HG03045 (cell line): ENCODE results near the gene GLB1L2.
"Not testable (repeated sequence)": the region's sequence is repeated elsewhere in the genome, so short reads cannot be mapped to it uniquely, and the experiment has no call there.

Experiments used
- ATAC-seq: cut with Tn5 transposase; IDR thresholded peaks from one replicate; pipeline ENCODE4 v1.9.1; 2021; ENCODE audit warnings: mild to moderate bottlenecking, moderate library complexity; ENCODE audit not compliant: unreplicated experiment

GLB1L2 gene

DNA sequence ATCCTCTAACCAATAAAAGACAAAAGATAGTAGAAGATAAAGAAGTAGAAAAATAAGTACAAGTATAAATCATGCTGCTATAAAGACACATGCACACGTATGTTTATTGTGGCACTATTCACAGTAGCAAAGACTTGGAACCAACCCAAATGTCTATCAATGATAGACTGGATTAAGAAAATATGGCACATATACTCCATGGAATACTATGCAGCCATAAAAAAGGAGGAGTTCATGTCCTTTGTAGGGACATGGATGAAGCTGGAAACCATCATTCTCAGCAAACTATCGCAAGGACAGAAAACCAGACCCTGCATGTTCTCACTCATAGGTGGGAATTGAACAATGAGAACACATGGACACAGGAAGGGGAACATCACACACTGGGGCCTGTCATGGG lies 10.4 kb upstream of the GLB1L2 start:
- not testable (repeated sequence) for ATAC-seq

DNA sequence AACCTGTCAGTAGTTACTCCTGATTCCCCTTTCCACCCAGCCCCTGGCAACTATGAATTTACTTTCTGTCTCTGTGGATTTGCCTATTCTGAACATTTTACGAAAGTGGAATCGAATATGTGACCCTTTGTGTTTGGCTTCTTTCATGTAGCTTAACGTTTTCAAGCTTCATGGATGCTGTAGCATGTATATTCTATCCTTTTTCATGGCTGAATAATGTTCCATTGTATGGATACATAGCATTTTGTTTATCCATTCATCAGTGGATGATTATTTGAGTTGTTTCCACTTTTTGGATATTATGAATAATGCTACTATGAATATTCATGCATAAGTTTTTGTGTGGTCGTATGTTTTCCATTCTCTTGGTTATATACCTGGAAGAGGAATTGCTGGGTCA lies 9.2 kb upstream of the GLB1L2 start:
- no peak for ATAC-seq

DNA sequence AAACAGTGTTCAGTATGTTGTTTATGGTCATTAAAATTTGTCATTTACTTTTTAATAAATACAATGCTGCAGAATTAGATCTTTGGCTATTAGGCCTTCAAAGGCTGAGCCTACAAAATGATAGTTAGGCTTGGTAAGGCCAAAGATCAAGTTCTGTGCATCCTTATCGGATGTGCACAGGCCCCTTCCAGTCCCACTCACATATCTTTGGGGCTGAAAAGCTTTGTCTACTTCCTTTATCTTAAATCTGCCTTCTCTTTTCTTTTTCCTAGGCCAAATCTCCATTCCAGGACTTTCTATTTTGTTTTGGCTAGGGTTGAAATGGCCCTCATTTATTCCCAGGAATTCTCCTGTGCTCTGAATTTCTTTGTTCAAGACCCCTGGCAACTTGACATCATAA lies 3.4 kb upstream of the GLB1L2 start:
- ATAC-seq = no peak

DNA sequence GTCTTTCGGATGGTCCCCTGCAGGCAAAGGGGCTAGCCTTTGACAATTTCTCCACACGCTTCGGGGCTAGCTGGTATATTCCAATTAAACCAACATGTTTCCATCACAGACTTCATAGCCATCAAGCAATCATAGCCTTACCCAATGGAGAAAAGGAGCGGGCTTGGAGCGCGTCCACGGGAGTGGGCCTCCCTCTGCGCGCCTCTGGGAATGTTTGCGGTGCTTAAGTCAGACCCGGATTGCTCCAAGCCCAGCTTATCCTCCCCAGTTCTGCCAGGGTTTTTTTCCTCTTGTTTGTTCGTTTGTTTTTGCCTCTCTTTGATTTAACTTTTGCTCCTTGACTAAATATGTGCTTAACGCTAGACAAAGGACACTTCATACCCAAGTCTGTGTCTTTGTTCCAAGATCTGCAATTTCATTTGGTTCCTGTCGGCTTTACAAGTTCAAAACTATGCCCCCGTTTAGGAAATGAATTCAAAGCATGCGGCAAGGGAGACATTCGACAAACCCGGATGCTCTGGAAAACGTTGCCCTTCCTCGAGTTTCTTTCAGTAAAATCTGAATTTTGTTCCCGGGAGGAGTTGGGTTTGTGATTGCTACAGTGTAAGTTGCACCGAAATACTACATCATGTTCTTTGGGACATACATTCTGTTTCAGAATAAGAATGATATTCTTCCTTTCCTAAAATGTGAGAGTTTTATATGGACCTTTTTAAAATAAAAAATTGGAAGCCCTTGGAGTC lies 1.0 kb upstream of the GLB1L2 start:
- no peak for ATAC-seq

DNA sequence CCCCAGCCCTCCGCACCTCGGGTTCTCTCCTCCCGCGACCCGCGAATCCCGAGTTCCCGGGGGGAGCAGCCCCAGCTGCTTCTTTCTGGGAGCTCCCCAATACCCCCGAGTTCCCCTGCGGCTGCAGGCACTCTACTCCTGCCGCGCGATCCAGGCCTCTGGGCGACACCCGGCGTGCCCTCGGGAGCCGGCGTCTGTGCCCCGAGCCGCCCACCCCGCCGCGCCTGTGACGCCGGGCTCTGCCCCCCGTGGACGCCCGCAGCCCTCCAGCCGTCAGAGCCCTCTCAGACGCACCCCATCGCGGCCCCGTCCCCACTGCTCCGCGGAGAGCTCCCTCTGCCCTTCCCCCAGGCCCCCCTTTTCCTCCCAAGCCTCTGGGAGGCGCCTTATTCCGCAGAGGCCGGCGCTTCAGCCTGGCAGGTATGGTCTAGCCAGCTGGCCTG lies 422 bp downstream of the GLB1L2 start:
- peak; percentile 22 for ATAC-seq

DNA sequence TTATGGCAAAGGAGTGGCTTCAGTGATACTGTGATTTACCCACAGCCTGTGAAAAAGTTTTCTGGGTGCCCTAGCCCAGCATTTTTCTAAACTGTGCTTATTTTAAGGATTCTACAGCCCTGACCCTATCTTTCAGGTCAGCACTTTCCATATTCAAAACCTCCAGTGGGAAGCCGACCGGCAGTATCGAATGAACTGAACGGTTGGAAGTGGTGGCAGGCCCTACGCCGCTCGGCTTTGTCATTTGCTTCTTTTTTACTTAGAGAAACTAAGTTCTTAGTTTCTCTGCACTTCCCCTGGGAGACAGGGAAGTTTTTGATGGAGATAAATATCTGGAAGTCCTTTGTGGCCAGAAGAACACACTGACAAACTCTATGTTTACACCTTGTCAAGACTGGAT lies 994 bp downstream of the GLB1L2 start:
- ATAC-seq = no peak

DNA sequence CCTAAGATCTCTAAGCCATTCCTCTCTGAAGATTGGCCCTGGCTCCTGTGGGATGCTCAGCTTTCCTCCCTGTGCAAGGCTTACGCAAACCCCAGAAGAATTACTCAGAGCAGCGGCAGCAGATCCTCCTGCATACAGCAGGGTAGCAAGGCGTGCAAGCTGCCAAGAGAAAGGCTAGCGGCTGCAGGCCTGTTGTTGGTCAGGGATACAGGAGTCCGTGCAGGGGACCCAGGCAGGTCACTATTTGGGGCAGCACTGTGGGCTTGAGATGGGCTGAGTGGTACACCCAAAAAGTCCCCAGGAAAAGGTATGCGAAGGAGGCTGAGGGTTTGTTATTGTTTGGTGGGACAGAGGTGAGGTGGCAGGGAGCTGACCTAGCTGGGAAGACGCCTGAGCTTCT lies 1.5 kb downstream of the GLB1L2 start:
- ATAC-seq = no peak

DNA sequence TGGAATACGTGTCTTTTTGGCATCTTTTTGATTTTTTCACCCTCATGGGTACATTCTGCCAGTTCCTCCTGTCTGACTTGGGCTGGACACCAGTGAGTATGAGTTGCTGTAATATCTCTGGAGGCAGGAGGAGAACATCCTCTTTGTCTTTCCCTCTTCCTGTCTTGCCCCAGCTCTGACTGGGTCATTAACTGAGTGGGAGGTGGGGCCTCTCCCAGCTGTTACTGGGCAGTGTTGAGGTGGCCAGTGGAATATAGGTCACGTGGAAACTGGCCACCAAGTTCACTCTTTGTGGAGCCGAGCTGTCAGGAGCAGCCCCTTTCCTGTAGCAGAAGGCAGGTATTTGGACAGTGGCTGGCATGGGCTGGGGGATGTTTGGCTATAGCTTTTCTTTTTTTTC lies 2.2 kb downstream of the GLB1L2 start:
- no peak for ATAC-seq

DNA sequence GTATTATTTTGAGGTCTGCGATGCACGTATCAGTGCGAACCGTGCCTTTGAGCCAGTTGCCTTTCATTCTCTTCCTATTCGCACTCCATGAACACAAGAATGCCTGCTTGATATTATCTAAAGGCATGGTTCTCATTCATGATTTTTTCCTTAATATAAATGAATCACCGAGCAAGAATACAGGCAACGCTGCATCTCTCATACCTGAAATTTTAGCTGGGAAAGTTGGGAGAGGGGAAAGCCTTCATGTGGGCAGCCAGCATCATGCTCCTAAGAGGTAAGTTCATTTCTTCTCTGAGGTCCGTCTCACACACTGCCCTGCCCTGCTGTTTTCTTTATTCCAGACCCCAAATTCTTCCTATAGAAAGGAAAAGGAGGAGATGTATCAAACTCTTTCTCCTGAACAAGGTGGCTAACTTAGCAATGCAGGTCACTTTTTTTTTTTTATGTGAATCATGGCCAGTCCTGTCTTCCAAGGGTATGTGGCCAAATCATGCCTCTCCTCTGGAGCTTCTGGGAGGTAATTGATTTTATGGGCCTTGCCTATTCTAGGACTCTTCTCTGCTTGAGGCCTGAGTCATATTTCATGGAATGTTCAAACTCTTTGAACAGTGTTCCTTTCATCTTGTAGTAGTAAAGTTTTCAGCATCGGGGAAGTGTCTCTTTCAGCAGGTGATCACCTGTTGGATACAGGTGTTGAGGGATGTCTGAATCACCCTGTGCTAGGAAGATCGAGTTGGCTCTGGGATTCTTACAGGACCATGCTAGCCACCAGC lies 3.2 kb downstream of the GLB1L2 start:
- ATAC-seq = no peak

DNA sequence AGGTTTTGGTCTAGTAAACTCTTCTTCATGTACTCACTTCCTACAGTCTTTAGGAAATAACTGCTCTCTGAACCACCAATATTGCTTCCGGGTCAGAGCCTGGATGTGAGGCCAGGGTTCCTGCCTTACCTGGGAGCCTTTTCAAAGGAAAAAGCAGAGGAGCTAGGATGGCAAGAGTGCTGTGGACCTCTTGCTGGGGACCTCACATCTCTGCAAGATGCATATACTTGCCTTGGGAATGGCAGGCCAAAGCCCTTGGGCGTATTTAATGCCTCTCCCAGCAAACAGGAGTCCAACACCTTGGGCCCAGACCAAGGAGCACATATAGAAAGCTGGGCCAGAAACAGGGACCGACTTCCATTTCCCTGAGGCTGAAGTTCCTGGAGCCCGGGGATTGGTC lies 5.3 kb downstream of the GLB1L2 start:
- no peak for ATAC-seq

DNA sequence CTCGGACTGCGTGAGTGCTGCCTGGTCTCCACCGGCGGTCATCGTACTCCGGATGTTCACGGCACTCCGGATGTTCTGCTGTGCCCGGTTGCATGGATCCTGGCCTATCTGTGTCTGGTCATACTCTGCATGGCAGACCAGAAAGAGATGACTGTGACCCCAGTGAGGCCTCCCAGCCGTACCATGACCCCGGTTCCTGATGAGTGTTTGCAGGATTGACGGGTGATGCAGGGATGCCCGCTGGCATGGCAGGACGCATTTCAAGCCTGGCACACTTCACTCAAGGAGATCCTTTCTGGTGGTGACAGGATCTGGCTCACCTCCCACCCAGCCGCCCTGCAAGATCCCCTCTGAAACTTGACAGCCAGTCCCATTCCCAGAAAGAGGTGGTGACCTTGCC lies 6.3 kb downstream of the GLB1L2 start:
- ATAC-seq = no peak

DNA sequence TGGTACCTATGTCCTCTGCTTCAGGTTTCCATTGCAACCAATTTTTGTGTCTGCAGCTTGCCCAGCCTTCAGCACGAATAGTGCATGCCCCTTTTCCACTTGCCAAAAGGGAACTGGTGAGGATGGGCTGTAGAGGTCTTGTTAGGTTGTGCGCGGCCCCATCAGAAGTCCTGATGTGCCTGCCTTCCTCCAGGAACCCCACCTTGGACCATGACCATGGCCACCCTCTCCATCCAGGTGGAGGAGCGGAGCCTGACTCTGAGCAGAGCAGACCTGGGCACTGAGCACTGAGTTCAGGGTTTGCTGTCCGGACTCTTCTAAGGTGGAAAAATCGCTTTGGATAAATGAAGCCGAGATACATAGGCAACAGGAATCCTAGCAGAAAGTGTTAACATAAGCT lies 6.9 kb downstream of the GLB1L2 start:
- ATAC-seq = no peak

DNA sequence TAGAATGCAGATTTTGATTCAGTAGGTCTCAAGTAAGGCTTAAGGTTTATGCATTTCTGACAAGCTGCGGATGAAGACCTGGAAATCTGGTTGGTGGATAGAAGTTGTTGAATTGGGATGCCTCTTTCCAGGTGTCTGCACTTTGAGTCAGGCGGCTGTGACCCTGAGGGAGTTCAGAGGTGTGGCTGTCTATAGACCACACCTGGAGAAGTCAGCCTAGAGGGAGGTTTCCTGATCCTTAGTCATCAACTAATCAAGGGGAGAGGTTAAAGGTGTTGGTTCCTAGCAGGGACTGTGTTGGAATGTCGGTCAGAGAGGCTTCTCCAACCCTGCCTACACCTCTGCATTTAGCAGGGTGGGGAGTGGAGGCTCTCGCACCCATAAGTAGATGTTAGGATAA lies 8.0 kb downstream of the GLB1L2 start:
- no peak for ATAC-seq

DNA sequence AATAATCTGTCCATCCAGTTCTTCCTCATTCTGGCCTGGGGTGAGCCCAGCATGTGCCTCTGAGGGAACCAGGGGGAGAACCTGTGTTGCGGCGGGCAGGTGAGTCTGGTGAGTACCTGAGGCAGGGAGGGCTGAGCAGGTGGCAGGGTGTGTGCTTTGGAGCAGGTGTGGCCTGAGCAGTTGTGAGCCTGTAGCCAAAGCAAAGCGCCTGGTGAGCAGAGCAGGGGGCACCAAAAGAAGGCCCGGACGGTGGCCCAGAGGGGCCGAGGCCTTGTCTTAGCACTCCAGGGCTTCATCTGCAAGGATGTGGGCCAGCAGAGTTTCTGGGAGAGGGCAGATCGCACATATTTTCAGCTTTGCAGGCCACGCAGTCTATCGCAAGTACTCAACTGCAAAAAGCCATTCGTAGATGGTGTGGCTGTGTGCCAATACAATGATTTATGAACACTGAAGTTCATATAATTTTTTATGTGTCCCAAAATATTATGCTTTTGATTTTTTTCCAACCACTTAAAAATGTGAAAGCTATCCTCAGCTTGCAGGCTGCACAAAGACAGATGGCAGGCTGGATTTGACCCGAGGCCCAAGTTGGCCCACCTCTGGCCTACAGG lies 8.7 kb downstream of the GLB1L2 start:
- no peak for ATAC-seq

DNA sequence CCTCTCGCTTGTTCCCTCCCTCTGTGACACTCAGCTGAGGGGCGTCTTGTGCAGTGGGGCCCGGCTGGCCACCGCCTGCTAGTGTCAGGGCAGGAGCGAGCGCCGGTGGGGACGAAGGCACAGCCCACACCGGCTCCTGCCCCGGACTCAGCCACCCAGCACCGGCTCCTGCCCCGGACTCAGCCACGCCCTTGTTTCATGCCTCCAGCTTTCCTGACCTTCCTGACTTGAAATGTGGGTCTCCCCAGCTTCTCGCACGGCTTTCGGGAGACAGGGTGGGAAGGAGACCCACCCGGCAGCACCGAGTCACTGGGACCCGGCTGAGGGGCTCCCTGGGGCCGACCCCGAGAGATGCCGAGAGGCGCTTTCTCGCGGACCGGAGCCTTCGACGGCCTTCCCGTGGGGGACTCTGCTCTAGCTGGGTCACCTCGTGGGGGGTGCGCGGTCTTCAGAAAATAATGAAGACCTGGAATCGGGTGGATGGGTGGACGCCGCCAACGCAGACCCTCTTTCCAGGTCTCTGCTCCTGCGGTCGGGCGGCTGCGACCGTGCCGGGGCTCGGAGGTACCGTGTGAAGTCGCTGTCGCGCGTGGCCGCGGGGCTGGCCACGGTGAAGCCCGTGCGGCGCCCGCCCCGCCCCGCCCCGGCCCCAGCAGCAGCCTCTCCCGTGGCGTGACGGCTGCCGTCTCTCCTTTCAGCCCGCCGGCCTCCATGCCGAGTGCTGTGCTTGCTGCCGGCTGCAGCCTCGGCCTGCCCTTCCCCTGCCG lies 10.2 kb downstream of the GLB1L2 start:
- no peak for ATAC-seq

DNA sequence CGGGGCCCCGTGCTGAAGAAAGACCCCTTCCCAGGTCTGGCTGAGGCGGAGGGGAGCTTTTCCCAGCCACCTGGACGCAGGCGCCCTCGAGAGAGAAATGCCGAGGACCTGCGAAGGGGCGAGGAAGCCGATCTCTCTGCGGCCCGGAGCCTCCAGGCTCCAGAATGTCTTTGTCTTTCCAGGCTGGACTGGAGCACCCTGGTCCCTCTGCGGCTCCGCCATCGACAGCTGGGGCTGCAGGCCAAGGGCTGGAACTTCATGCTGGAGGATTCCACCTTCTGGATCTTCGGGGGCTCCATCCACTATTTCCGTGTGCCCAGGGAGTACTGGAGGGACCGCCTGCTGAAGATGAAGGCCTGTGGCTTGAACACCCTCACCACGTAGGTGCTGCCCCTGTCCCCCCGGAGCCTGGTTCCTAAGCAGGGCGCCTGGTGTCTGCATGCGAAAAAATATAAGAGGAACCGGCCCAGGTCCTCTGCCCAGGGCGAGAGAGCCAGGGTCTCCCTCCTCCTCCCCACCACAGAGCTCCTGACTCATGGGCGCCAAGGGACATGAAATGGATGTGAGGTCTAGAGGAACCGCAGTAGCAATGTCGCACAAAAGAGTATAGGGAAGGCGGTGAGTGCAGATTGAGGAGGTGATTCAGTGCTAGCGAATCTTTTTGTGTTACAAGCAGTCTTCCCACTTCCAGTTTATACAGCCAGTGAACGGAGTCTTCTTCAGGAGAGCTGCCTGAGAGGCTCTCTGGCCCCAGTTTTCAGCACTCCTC lies 11.0 kb downstream of the GLB1L2 start:
- no peak for ATAC-seq

DNA sequence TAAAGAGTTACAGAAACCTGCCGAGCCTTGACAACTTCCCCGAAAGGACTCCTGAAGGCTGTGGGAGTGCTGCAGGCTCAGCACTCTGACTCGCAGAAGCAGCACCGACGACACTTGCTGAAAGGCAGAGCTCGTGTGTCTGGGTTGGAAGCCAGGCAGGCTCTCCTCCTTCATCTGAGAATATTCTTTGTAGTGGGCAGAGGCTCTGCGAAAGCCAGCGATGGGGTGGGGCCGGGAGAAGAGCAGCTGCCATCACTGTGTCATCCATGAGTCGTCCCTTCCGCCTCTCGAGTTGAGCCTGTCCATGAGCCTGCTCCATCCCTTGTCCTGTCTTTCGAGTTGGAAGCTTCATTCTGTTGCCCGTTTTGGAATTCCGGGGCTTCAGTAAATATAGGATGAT lies 11.9 kb downstream of the GLB1L2 start:
- no peak for ATAC-seq

DNA sequence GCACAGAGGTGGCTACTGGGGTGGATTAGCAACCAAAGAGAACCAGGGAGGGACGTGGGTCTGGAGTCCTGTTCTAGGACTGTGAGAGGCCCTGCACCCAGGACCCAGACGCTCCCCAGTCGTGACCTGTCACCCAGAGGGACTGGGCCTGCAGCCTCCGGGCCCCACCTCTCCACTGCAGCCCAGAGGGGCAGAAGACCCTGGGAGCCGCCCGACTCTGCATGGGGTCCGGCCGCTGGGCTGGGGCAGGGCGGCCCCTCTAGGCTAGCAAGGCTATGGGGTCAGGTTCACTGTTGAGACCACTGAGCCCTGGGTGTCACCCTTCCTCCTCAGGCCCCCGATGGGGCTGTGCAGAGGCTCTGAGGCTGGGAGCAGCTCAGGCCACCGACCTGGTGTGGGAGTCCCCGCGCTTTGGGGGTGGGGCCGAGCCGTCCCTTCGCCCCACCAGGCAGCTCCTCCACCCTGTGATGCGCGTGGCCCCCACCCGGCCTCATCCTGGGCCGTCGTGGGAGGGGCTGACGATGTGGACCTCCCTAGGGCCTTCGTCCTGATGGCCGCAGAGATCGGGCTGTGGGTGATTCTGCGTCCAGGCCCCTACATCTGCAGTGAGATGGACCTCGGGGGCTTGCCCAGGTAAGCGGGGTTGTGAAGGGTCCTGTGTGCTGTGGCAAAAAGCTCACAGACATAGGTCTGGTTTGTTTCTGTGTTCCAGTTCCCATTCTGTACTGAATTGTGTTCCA lies 12.9 kb downstream of the GLB1L2 start:
- not testable (repeated sequence) for ATAC-seq

DNA sequence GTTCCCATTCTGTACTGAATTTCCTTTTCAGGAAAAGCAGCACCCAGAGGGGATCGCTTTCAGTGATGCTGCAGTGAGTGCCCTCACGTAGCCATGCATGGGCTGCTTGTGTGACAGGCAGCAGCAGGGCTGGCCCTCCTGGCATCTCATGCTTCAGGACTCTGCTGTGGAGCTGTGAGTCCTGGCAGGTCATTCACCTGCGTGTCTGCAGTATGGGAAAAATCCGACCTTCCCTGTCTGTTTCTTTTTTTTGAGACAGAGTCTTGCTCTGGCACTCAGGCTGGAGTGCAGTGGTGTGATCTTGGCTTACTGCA lies 13.4 kb downstream of the GLB1L2 start:
- no peak for ATAC-seq
